Hematopoietic multipotent progenitor cell treated with erythropoietin and hydrocortisone succinate and interleukin-3 and kit ligand, for 17 days (in vitro differentiated cells): ENCODE data around the gene ZNF888.
"Not testable (repeated sequence)": the region's sequence is repeated elsewhere in the genome, so short reads cannot be mapped to it uniquely, and the experiment has no call there.

Experiments
- DNase-seq: peaks from one replicate; pipeline ENCODE4 v3.0.0-alpha.2; 2015; ENCODE audit warnings: low spot score

The ZNF888 gene

GRCh38 chr19:52941941-52942385 is 18.7 kb upstream of the ZNF888 start:
- no peak for DNase-seq

- not testable (repeated sequence) for DNase-seq
Measured at GRCh38 chr19:52941523-52941922, 18.3 kb upstream of the ZNF888 start.

- DNase-seq: not testable (repeated sequence)
Measured at GRCh38 chr19:52940905-52941304, 17.7 kb upstream of the ZNF888 start.

- no peak for DNase-seq
Measured at GRCh38 chr19:52938761-52939160, 15.5 kb upstream of the ZNF888 start.

- no peak for DNase-seq
Measured at GRCh38 chr19:52936954-52937325, 13.7 kb upstream of the ZNF888 start.

- DNase-seq: peak; percentile 69
Measured at GRCh38 chr19:52936151-52936953, 13.1 kb upstream of the ZNF888 start.

- DNase-seq: no peak
Measured at GRCh38 chr19:52935434-52935833, 12.2 kb upstream of the ZNF888 start.

- DNase-seq: not testable (repeated sequence)
Measured at GRCh38 chr19:52924641-52925040, 1.4 kb upstream of the ZNF888 start.

- DNase-seq: no peak
Measured at GRCh38 chr19:52923778-52924593, 758 bp upstream of the ZNF888 start.

GRCh38 chr19:52917531-52917930 is 5.7 kb downstream of the ZNF888 start:
- DNase-seq: no peak

GRCh38 chr19:52910648-52911047 is 12.6 kb downstream of the ZNF888 start:
- no peak for DNase-seq

- not testable (repeated sequence) for DNase-seq
Measured at GRCh38 chr19:52904052-52904780, 19.0 kb downstream of the ZNF888 start.

- DNase-seq: no peak
Measured at GRCh38 chr19:52901842-52902241, 21.4 kb downstream of the ZNF888 start.

- DNase-seq: not testable (repeated sequence)
Measured at GRCh38 chr19:52898596-52898995, 24.6 kb downstream of the ZNF888 start.

GRCh38 chr19:52898101-52898500 is 25.1 kb downstream of the ZNF888 start:
- DNase-seq: no peak

- DNase-seq: peak; percentile 83
Measured at GRCh38 chr19:52897138-52897935, 25.9 kb downstream of the ZNF888 start, which contains the start of gene ZNF320. TSS of gene ZNF320 (minus strand) at chr19:52897635. CDS start at chr19:52890255, 7,380 bp downstream.

- peak; percentile 18 for DNase-seq
Measured at GRCh38 chr19:52896431-52897137, 26.6 kb downstream of the ZNF888 start.

GRCh38 chr19:52891336-52891735 is 31.9 kb downstream of the ZNF888 start:
- DNase-seq: no peak

- DNase-seq: no peak
Measured at GRCh38 chr19:52889931-52890330, 33.3 kb downstream of the ZNF888 start.

GRCh38 chr19:52889076-52889475 is 34.2 kb downstream of the ZNF888 start:
- no peak for DNase-seq

GRCh38 chr19:52880895-52881389 is 42.3 kb downstream of the ZNF888 start:
- no peak for DNase-seq
